Activated T-cell treated with anti-CD3 and anti-CD28 coated beads, Interleukin-2, amount 50 U/mL, for 48 hours (primary cell): ENCODE measurements around the gene CCR7.

ENCODE experiments used
- DNase-seq, 2 experiments: peaks; one replicate each; pipeline ENCODE4 v3.0.0-alpha.2; 2020

CCR7 gene

GRCh38 chr17:40514013-40514875 is 51.0 kb downstream of the CCR7 start:
- no peak for DNase-seq

- no peak for DNase-seq
These were observed 53.5 kb downstream of the CCR7 start for GRCh38 chr17:40511667-40512220.

DNA sequence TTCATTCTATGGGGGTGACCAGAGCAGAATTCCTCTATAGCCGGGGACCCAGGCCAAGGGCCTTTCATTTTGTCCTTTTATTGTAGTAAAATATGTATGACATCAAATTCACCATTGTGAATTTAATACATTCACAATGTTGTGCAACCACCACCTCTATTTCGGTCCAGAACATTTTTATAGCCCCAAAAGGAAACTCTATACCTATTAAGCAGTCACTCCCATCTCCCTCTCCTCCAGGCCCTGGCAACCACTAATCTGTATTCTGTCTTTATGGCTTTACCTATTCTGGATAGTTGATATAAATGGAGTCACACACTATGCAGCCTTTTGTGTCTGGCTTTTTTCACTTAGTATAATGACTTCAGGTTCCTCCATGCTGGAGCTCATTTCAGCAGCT is 54.1 kb downstream of the CCR7 start:
- DNase-seq = no peak

DNA sequence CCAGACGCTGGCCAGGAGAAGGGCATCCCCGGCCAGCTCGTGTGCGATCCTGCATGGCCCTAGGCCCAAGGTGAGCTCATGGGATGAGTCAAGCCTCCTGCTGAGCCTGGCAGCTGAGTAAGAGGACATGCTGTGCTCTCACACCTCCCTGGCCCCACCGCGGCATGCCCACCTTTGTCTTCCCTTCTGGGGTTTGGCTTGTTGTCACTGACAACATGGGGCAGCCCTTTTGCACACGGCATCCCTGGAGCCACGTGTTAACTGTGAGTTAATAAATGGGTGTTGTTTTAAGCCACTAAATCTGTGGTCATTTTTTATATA is 55.0 kb downstream of the CCR7 start:
- no peak for DNase-seq

DNA sequence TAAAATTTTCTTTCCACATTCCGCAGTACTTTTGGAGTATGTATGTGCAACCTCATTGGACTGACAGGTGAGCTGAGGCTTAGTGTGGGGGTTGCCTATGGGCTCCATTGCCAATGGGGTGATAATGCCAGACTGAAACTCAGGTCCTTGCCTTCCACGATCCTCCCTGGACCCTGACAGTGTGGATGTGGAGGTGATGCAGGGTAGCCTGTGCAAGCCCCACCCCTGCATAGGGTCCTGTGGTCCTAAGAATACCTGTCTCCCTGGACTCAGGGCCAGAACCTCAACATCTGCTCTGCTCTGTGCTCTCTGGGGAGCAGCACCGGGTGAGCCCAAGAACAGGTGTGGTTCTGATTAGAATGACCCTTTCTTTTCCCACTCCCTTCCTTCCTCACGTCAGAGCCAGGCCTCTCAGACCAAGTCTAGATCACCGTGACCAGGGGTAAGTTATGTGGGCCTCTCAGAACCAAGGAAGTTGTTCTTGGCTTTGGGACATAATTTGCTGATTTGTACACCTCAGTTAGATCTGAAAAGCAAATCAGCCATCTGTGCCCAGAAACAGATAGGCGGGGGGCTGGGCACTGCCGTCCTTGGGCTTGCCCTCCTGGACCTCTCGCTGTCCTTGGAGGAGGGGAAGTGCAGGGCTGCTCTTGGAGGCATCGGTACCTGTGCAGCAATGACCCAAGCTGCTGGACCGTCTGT is 55.5 kb downstream of the CCR7 start:
- DNase-seq = no peak

- DNase-seq = no peak
These were observed 58.5 kb downstream of the CCR7 start for GRCh38 chr17:40506786-40507185.
